CD4-positive, alpha-beta T cell (primary cell): ENCODE data around the gene GPAM. TPM values are rescaled to one million over a fixed set of nuclear protein-coding genes. Genes with fewer than 3 reads are reported as not detected.

Source experiments
- ATAC-seq: fragments of 200-7000 bp; cut with Tn5 transposase; one replicate; pipeline ENCODE4 v1.10.0; 2022; ENCODE audit warnings: mild to moderate bottlenecking; ENCODE audit not compliant: poor library complexity
- CTCF ChIA-PET: fragments of 350-600 bp; sonication (Branson Sonifier 250); formaldehyde crosslinking; loops from one replicate; lab custom pipeline; 2021; ENCODE audit warnings: antibody characterized with exemption, inconsistent platforms; lab: Charles Lee
- POLR2A ChIA-PET: fragments of 350-600 bp; sonication (Branson Sonifier 250); formaldehyde crosslinking; loops from one replicate; lab custom pipeline; 2021; ENCODE audit warnings: antibody characterized with exemption, inconsistent platforms; lab: Charles Lee
- DNase-seq, 14 experiments: peaks; one replicate each; pipeline ENCODE4 v3.0.0-alpha.2; 2013 to 2020; ENCODE audit warnings: mixed read lengths in 2 of 14
- H3K27ac ChIP-seq, 2 donors: one replicate each; pipeline versions ENCODE4 v1.5.1 to v1.7.0; 2013; ENCODE audit warnings: low read length in 2 of 2, low read depth in 1 of 2, mild to moderate bottlenecking in 1 of 2
- H3K27me3 ChIP-seq, 2 experiments: 1 replicate in 1 of 2; 2 replicates in 1 of 2; pipeline versions ENCODE4 v1.6.1 to v1.7.0; 2013; ENCODE audit warnings: low read length in 2 of 2, control low read depth in 1 of 2, mild to moderate bottlenecking in 1 of 2, moderate library complexity in 1 of 2; ENCODE audit not compliant: insufficient read depth in 2 of 2, control insufficient read depth in 1 of 2
- H3K36me3 ChIP-seq: one replicate; pipeline ENCODE4 v1.6.1; 2013; ENCODE audit warnings: low read length, control low read depth; ENCODE audit not compliant: insufficient read depth
- H3K4me1 ChIP-seq: one replicate; pipeline ENCODE4 v1.6.1; 2013; ENCODE audit warnings: low read length, control low read depth; ENCODE audit not compliant: insufficient read depth
- H3K4me3 ChIP-seq: one replicate; pipeline ENCODE4 v1.5.1; 2013; ENCODE audit warnings: mild to moderate bottlenecking, low read length, moderate library complexity
- H3K9me3 ChIP-seq, 2 experiments: 1 replicate in 1 of 2; 2 replicates in 1 of 2; pipeline versions ENCODE4 v1.6.1 to v1.7.0; 2013; ENCODE audit warnings: low read length in 2 of 2, mild to moderate bottlenecking in 2 of 2, control low read depth in 1 of 2, moderate library complexity in 1 of 2; ENCODE audit not compliant: control insufficient read depth in 1 of 2, insufficient read depth in 1 of 2
- H3K27ac Mint-ChIP-seq: one replicate; pipeline ENCODE4 v1.8.0; 2020; ENCODE audit warnings: mixed read lengths
- H3K27me3 Mint-ChIP-seq: one replicate; pipeline ENCODE4 v1.8.0; 2021; ENCODE audit warnings: mixed read lengths
- H3K36me3 Mint-ChIP-seq: one replicate; pipeline ENCODE4 v1.8.0; 2021; ENCODE audit warnings: low read depth, mixed read lengths
- H3K4me1 Mint-ChIP-seq: one replicate; pipeline ENCODE4 v1.8.0; 2021; ENCODE audit warnings: low read depth, mixed read lengths
- H3K4me3 Mint-ChIP-seq: one replicate; pipeline ENCODE4 v1.8.0; 2020; ENCODE audit warnings: mild to moderate bottlenecking, mixed read lengths
- H3K9me3 Mint-ChIP-seq: one replicate; pipeline ENCODE4 v1.8.0; 2020; ENCODE audit warnings: mixed read lengths
- CTCF ChIP-seq: fragments of 200-600 bp; IDR thresholded peaks from one replicate; pipeline ENCODE4 v1.8.0; 2022; ENCODE audit warnings: antibody characterized with exemption, mild to moderate bottlenecking
- intact Hi-C, 2 experiments: fragments of 100-400 bp; cut with DNase I in 1 of 2; cut with micrococcal nuclease in 1 of 2; formaldehyde crosslinking; loops; one replicate each; pipeline versions ENCODE4 v1.15.1 to v1.9.0; 2023 to 2025; cut with DNase I, micrococcal nuclease
- total RNA-seq, 174 experiments: library from RNA in 2 of 174; stranded (reverse) in 2 of 174; gene quantifications; one replicate each; pipeline ENCODE4 v1.2.3 and lab custom pipeline; 2021 to 2026

GPAM gene
- total RNA-seq, 2 experiments from 2014 or later: 4.8 to 6.7 TPM

GRCh38 chr10:112191791-112192190 lies 8.2 kb upstream of the GPAM start:
- H3K9me3 ChIP-seq: no peaks in the 10 kb centered on the region
- H3K36me3 Mint-ChIP-seq: no peaks in the 10 kb centered on the region
- H3K4me1 ChIP-seq: no peaks in the 10 kb centered on the region
- H3K4me1 Mint-ChIP-seq: no peaks in the 10 kb centered on the region
- H3K36me3 ChIP-seq: no peaks in the 10 kb centered on the region
- no peak overlapping the region for H3K27ac Mint-ChIP-seq
- TF ChIP-seq CTCF: no peak
- peaks cover 18% of the 10 kb centered on the region for H3K27me3 Mint-ChIP-seq
- H3K4me3 ChIP-seq: no peak overlapping the region
- H3K9me3 Mint-ChIP-seq: no peaks in the 10 kb centered on the region
- no peaks in the 10 kb centered on the region for H3K27me3 ChIP-seq
- CTCF ChIA-PET: interaction anchor here (0.6 kb wide), 1 partner anchor 726 kb away, joined by 4 read pairs; no protein-coding TSS in a partner anchor
- intact Hi-C loops: no loop called here
- POLR2A ChIA-PET: no interaction called here
- H3K27ac ChIP-seq: no peak overlapping the region
- ATAC-seq: no peak
- H3K4me3 Mint-ChIP-seq: no peak overlapping the region
- DNase-seq: no peak

GRCh38 chr10:112191041-112191590 lies 7.6 kb upstream of the GPAM start:
- no peak overlapping the region for H3K4me3 Mint-ChIP-seq
- DNase-seq (no peak), ATAC-seq (no peak)
- no peaks in the 10 kb centered on the region for H3K4me1 Mint-ChIP-seq
- Histone ChIP-seq H3K27ac (no peak overlapping the region), H3K4me1 (no peaks in the 10 kb centered on the region), H3K36me3 (no peaks in the 10 kb centered on the region), H3K27me3 (no peaks in the 10 kb centered on the region), H3K9me3 (peaks cover 0 to 4% of the 10 kb centered on the region in 2 experiments), H3K4me3 (no peak overlapping the region)
- H3K36me3 Mint-ChIP-seq: no peaks in the 10 kb centered on the region
- peaks cover 18% of the 10 kb centered on the region for H3K27me3 Mint-ChIP-seq
- POLR2A ChIA-PET: no interaction called here
- H3K27ac Mint-ChIP-seq: no peak overlapping the region
- CTCF ChIA-PET: no interaction called here
- no peak for TF ChIP-seq CTCF
- H3K9me3 Mint-ChIP-seq: no peaks in the 10 kb centered on the region
- intact Hi-C loops: no loop called here

GRCh38 chr10:112189465-112189864 lies 5.9 kb upstream of the GPAM start:
- ATAC-seq (no peak), DNase-seq (no peak)
- Histone ChIP-seq H3K27ac (no peak overlapping the region), H3K4me3 (no peak overlapping the region), H3K4me1 (no peaks in the 10 kb centered on the region), H3K9me3 (peaks cover 0 to 4% of the 10 kb centered on the region in 2 experiments), H3K36me3 (no peaks in the 10 kb centered on the region), H3K27me3 (no peaks in the 10 kb centered on the region)
- intact Hi-C loops: loop anchor here in 1 of 2 experiments (10.0 kb wide), 2 partner anchors 1965 to 1985 kb away; partner anchors contain the start of genes CCDC186 and TDRD1
- no peak for TF ChIP-seq CTCF
- Mint-ChIP-seq H3K27me3 (peaks cover 18% of the 10 kb centered on the region), H3K4me1 (peaks cover 9% of the 10 kb centered on the region), H3K27ac (no peak overlapping the region), H3K9me3 (peaks cover 7% of the 10 kb centered on the region), H3K4me3 (no peak overlapping the region), H3K36me3 (no peaks in the 10 kb centered on the region)
- ChIA-PET POLR2A (no interaction called here), CTCF (no interaction called here)
